Upper lobe of left lung (tissue), 4 donors: ENCODE results near the gene NSA2.

ENCODE experiments used
- CTCF ChIP-seq, 6 experiments: fragments of 450-650 bp in 4 of 6; fragments of 200-600 bp in 2 of 6; sonication (generic) in 2 of 6; IDR thresholded peaks; one replicate each; pipeline ENCODE4 v1.5.1; 2016 to 2019; ENCODE audit warnings: antibody characterized with exemption in 6 of 6
- EP300 ChIP-seq, 4 donors: sonication (generic); formaldehyde crosslinking; IDR thresholded peaks; one replicate each; pipeline ENCODE4 v1.5.1; 2017; ENCODE audit warnings: antibody characterized with exemption in 4 of 4, control low read depth in 2 of 4
- POLR2AphosphoS5 ChIP-seq, 2 donors: sonication (generic); formaldehyde crosslinking; IDR thresholded peaks; one replicate each; pipeline ENCODE4 v1.5.1; 2017; ENCODE audit warnings: antibody characterized with exemption in 2 of 2

DNA sequence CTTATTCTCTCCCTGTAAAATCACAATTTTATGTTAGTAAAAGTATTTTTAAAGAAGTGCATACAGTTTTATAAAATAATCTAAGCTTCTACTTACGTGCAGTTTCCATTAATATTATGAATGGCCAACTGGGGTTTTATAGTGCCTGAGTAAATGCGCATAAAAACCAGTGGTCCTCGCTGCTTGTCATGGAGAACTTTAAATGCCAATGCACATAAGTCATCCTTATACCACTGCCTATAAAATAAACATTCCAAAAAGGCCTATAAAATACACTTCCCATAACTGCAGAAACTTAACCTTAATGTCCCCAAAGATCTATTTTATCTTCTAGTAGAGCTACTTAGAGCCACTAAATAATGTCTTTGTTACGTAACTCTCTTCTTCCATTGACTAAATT is 28.6 kb upstream of the NSA2 start:
- TF ChIP-seq CTCF (IDR thresholded peaks at IDR 0.05), result no peak
- no peak for TF ChIP-seq EP300 (IDR thresholded peaks at IDR 0.05)
- TF ChIP-seq POLR2AphosphoS5 (IDR thresholded peaks at IDR 0.05), result no peak
